ENCODE data around the gene CKM.

CKM gene

DNA sequence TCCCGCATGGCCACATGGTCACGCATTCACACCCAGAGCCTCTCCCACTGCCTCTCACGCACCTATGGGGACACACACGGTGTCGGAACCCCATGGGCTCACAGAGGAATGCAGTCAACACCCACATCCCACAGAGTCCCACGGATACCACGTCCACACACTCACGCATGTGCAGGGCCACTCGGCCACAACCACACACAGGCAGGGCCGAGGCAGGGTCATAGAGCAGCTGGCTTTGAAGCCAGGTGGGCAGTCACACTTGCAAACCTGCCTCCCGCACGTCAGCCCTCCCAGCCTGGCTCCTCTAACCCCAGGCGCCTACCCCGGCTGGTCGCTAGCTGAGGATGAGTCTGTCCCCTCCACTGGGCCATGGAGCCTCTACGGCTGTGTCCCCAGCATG lies 39.6 kb upstream of the CKM start:
- H3K27me3 ChIP-seq (ENCODE audit: insufficient read depth, poor library complexity, severe bottlenecking), result no peaks in the 10 kb centered on the region
- H3K4me3 ChIP-seq (replicated peaks; ENCODE audit: insufficient read depth, low read length), result no peak overlapping the region
- TF ChIP-seq POLR2AphosphoS5 (IDR thresholded peaks at IDR 0.05; ENCODE audit: low read depth) (no peak), GABPA (IDR thresholded peaks at IDR 0.05; ENCODE audit: low read depth) (no peak)
- TF ChIP-seq, protein P1, sequence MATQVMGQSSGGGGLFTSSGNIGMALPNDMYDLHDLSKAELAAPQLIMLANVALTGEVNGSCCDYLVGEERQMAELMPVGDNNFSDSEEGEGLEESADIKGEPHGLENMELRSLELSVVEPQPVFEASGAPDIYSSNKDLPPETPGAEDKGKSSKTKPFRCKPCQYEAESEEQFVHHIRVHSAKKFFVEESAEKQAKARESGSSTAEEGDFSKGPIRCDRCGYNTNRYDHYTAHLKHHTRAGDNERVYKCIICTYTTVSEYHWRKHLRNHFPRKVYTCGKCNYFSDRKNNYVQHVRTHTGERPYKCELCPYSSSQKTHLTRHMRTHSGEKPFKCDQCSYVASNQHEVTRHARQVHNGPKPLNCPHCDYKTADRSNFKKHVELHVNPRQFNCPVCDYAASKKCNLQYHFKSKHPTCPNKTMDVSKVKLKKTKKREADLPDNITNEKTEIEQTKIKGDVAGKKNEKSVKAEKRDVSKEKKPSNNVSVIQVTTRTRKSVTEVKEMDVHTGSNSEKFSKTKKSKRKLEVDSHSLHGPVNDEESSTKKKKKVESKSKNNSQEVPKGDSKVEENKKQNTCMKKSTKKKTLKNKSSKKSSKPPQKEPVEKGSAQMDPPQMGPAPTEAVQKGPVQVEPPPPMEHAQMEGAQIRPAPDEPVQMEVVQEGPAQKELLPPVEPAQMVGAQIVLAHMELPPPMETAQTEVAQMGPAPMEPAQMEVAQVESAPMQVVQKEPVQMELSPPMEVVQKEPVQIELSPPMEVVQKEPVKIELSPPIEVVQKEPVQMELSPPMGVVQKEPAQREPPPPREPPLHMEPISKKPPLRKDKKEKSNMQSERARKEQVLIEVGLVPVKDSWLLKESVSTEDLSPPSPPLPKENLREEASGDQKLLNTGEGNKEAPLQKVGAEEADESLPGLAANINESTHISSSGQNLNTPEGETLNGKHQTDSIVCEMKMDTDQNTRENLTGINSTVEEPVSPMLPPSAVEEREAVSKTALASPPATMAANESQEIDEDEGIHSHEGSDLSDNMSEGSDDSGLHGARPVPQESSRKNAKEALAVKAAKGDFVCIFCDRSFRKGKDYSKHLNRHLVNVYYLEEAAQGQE (IDR thresholded peaks at IDR 0.05; ENCODE audit: insufficient replicate concordance, low read depth), result no peak
- TF ChIP-seq, protein P2, sequence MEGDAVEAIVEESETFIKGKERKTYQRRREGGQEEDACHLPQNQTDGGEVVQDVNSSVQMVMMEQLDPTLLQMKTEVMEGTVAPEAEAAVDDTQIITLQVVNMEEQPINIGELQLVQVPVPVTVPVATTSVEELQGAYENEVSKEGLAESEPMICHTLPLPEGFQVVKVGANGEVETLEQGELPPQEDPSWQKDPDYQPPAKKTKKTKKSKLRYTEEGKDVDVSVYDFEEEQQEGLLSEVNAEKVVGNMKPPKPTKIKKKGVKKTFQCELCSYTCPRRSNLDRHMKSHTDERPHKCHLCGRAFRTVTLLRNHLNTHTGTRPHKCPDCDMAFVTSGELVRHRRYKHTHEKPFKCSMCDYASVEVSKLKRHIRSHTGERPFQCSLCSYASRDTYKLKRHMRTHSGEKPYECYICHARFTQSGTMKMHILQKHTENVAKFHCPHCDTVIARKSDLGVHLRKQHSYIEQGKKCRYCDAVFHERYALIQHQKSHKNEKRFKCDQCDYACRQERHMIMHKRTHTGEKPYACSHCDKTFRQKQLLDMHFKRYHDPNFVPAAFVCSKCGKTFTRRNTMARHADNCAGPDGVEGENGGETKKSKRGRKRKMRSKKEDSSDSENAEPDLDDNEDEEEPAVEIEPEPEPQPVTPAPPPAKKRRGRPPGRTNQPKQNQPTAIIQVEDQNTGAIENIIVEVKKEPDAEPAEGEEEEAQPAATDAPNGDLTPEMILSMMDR (IDR thresholded peaks at IDR 0.05; ENCODE audit: insufficient read depth, low read length), result no peak
- no peak overlapping the region for H3K27ac ChIP-seq (replicated peaks)
- no peak for DNase-seq (ENCODE audit: low read depth in 1 of 2, low spot score in 1 of 2)

DNA sequence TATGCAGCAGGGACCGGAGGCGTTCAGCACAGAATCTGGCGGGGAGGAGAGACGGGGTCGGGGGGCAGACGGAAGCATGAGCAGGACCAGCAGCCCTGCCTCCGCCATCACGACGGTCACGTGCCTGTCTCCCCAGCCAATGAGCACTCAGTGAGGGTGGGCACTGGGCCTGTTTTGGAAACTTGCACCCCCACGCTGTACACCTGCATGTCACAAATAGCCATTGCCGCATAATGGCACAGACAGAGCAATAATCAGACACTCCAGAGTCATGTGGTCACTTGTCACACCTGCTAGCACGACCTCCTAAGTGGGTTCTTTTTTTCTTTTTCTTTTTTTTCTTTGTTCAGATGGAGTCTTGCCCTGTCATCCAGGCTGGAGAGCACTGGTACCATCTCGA lies 38.9 kb upstream of the CKM start:
- TF ChIP-seq SPI1 (IDR thresholded peaks at IDR 0.05; ENCODE audit: borderline replicate concordance, low read depth) (no peak), POLR2AphosphoS5 (IDR thresholded peaks at IDR 0.05; ENCODE audit: low read depth) (no peak), GABPA (IDR thresholded peaks at IDR 0.05; ENCODE audit: low read depth) (no peak)
- TF ChIP-seq, protein P1 (IDR thresholded peaks at IDR 0.05; ENCODE audit: insufficient replicate concordance, low read depth), result no peak
- TF ChIP-seq, protein P2 (IDR thresholded peaks at IDR 0.05; ENCODE audit: insufficient read depth, low read length), result no peak
- Histone ChIP-seq H3K27ac (replicated peaks) (no peak overlapping the region), H3K27me3 (ENCODE audit: insufficient read depth, poor library complexity, severe bottlenecking) (no peaks in the 10 kb centered on the region), H3K4me3 (replicated peaks; ENCODE audit: insufficient read depth, low read length) (no peak overlapping the region)
- DNase-seq (ENCODE audit: low read depth in 1 of 2, low spot score in 1 of 2), result no peak

DNA sequence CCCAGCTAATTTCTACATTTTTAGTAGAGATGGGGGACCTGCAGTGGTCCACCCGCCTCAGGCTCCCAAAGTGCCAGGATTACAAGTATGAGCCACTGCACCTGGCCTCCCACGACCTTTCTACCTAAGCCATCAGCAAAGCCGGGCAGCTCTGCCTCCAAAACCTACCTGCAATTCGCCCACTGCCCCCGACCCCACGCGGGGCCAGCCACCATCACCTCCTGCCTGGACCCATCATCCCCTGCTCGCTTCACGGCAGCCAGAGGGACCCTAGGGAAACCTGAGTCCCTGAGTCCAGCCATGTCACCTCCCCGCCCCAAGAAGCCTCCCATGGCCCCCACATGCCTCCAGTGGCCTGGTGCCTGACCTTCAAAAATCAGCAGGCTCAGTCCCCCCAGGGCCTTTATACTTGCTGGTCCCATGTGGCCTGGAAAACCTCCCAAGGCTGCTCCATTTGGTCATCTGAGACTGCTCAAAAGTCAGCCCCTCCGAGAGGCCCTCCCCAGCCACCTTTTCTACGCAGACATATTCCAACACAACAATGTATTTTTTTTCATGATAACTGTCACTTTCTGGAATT lies 35.6 kb upstream of the CKM start:
- H3K27me3 ChIP-seq (ENCODE audit: insufficient read depth, poor library complexity, severe bottlenecking), result no peaks in the 10 kb centered on the region
- DNase-seq (ENCODE audit: low read depth in 1 of 2, low spot score in 1 of 2), result no peak
- H3K27ac ChIP-seq (replicated peaks), result no peak overlapping the region
- H3K4me3 ChIP-seq (replicated peaks; ENCODE audit: insufficient read depth, low read length), result no peak overlapping the region
- no peak for TF ChIP-seq SPI1 (IDR thresholded peaks at IDR 0.05; ENCODE audit: borderline replicate concordance, low read depth)
- no peak for TF ChIP-seq GABPA (IDR thresholded peaks at IDR 0.05; ENCODE audit: low read depth)
- TF ChIP-seq, protein P1 (IDR thresholded peaks at IDR 0.05; ENCODE audit: insufficient replicate concordance, low read depth), result no peak
- TF ChIP-seq, protein P2 (IDR thresholded peaks at IDR 0.05; ENCODE audit: insufficient read depth, low read length), result no peak
- TF ChIP-seq POLR2AphosphoS5 (IDR thresholded peaks at IDR 0.05; ENCODE audit: low read depth), result no peak
